ENCODE results near the gene STOML1.

DNA sequence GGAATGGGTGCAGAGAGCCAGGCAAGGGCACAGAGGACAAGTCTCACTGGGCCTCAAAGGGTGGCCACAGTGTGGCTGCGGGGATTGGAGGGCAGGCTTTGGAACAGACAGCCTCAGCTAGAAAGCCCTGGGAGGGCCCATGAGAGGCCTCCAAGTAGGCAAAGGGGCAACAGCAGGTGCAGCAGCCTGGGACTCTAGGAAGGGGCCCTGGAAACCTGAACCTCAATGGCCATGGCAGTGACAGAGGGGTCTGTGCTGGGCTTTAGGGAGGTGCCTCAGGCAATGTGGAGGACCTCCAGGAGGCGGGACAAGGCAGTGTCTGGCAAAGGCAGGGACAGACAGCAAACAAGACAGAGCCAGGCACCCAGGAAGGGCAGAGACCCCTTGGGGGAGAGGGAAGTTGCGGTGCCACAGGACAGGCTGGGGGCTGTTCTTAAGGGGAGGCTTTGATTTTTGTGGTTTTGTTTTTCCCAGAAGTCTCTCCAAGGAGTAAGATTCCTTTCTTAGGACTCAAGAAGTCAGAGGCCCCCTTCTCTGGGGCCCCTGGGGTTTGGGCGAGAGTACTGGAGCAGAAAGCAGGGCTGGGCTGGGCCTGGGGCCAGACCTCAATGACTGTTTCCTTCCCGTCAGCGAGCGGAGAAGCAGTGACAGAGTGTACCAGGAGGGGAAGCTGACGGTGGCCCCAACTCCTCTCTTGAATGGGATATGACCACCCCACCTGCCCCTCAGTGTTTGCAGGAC is 9.7 kb downstream of the STOML1 start:
- TF ChIP-seq CTCF (conservative IDR thresholded peaks at IDR 0.05; ENCODE audit: low read depth, low read length) (no peak), EZH2 (IDR thresholded peaks at IDR 0.05; ENCODE audit: low read length, unreplicated experiment) (no peak), EZH2phosphoT487 (IDR thresholded peaks at IDR 0.05; ENCODE audit: borderline replicate concordance, low read length) (no peak)

Measured in PC-3 (cell line).